Right lobe of liver (tissue), 6 donors: ENCODE results near the gene PIEZO2. TPM values are rescaled to one million over a fixed set of nuclear protein-coding genes. Genes with fewer than 3 reads are reported as not detected.

ENCODE experiments used
- ATAC-seq, 4 donors: fragments of 200-7000 bp; cut with Tn5 transposase; one replicate each; pipeline ENCODE4 v1.9.1; 2020; ENCODE audit warnings: mild to moderate bottlenecking in 4 of 4, moderate library complexity in 4 of 4
- DNase-seq, 3 donors: peaks; one replicate each; pipeline ENCODE4 v3.0.0-alpha.2; 2020
- H3K27ac ChIP-seq, 3 donors: fragments of 200-600 bp; one replicate each; pipeline ENCODE4 v1.8.0; 2022
- H3K27me3 ChIP-seq, 2 donors: fragments of 200-600 bp; one replicate each; pipeline ENCODE4 v1.8.0; 2022
- H3K36me3 ChIP-seq, 4 donors: fragments of 200-600 bp; sonication (generic) in 1 of 4; one replicate each; pipeline versions ENCODE4 v1.5.1 to v1.8.0; 2017 to 2022; ENCODE audit warnings: control low read depth in 1 of 4
- H3K4me1 ChIP-seq, 4 donors: fragments of 200-600 bp; sonication (generic) in 1 of 4; one replicate each; pipeline versions ENCODE4 v1.5.1 to v1.8.0; 2017 to 2022; ENCODE audit warnings: control low read depth in 1 of 4
- H3K4me3 ChIP-seq, 3 donors: fragments of 200-600 bp; one replicate each; pipeline ENCODE4 v1.8.0; 2022
- H3K9me3 ChIP-seq, 4 donors: fragments of 200-600 bp; sonication (generic) in 1 of 4; one replicate each; pipeline versions ENCODE4 v1.5.1 to v1.8.0; 2017 to 2022; ENCODE audit warnings: control low read depth in 1 of 4
- CTCF ChIP-seq, 4 donors: fragments of 200-600 bp in 3 of 4; fragments of 450-650 bp in 1 of 4; IDR thresholded peaks; one replicate each; pipeline versions ENCODE4 v1.5.1 to v1.8.0; 2016 to 2022; ENCODE audit warnings: antibody characterized with exemption in 4 of 4, mild to moderate bottlenecking in 2 of 4
- POLR2A ChIP-seq: fragments of 450-650 bp; IDR thresholded peaks from one replicate; pipeline ENCODE4 v1.6.1; 2017; ENCODE audit warnings: antibody characterized with exemption, mild to moderate bottlenecking
- WGBS: methylation state at CpG from one replicate; pipeline ENCODE4 v1.1.6; 2018; ENCODE audit warnings: low coverage, low lambda C conversion rate; ENCODE audit not compliant: insufficient coverage; ENCODE audit errors: missing lambda C conversion rate; 5-methylcytosine and 5-hydroxymethylcytosine counted together
- intact Hi-C, 2 donors: fragments of 100-400 bp; cut with DNase I; formaldehyde crosslinking; loops; one replicate each; pipeline versions ENCODE4 v1.11.2 to v1.14.1; 2022
- total RNA-seq, 6 experiments: library from RNA; depleted of rRNA in 2 of 6; stranded (reverse); fragments of >200 nt in 2 of 6; fragmentation: NEBNext Ultra II Directional in 3 of 6; extraction: Animal tissue kit (Norgen Biotek cat#: 25700) in 3 of 6; gene quantifications; one replicate each; pipeline versions ENCODE4 v1.1.0 to v1.2.4, GENCODE V29; 2016 to 2023
- donor health status: DM: no; HTN: yes; CAD: no.
- donor health status: DM: no; HTN: no; CAD: no.
- donor health status: DM: no; HTN: no; CAD: no.
- donor health status: DM: no; HTN: yes; CAD: no.
- donor health status: DM: no; HTN: yes; CAD: no.

PIEZO2 gene
- total RNA-seq, 6 experiments from 2014 or later = 6.6 to 16.9 (median 10.1) TPM

- Histone ChIP-seq H3K9me3 (peaks cover 0 to 4% (median 0%) of the 10 kb centered on the region in 4 donors), H3K27me3 (no peaks in the 10 kb centered on the region), H3K4me3 (no peak overlapping the region), H3K27ac (no peak overlapping the region), H3K36me3 (no peaks in the 10 kb centered on the region), H3K4me1 (no peaks in the 10 kb centered on the region)
- ATAC-seq (no peak), DNase-seq (no peak)
- TF ChIP-seq POLR2A (no peak), CTCF (IDR thresholded peaks at IDR 0.05) (no peak)
- intact Hi-C loops = loop anchor here in 1 of 2 donors (10.0 kb wide), 1 partner anchor 175 kb away; no protein-coding TSS in a partner anchor
- 72% methylated on average over 2 of the region's 2 CpGs for WGBS
These were observed 379.1 kb downstream of the PIEZO2 start for GRCh38 chr18:10770264-10770663.

- H3K4me3 ChIP-seq = no peak overlapping the region
- H3K9me3 ChIP-seq = peaks cover 0 to 4% (median 0%) of the 10 kb centered on the region in 4 donors
- TF ChIP-seq POLR2A (no peak), CTCF (IDR thresholded peaks at IDR 0.05) (no peak)
- H3K27ac ChIP-seq = no peak overlapping the region
- ATAC-seq = no peak
- 88% methylated on average over 5 of the region's 5 CpGs for WGBS
- no peak for DNase-seq
- H3K4me1 ChIP-seq = no peaks in the 10 kb centered on the region
- no peaks in the 10 kb centered on the region for H3K36me3 ChIP-seq
- intact Hi-C loops = no loop called here
- H3K27me3 ChIP-seq = no peaks in the 10 kb centered on the region
These were observed 381.1 kb downstream of the PIEZO2 start for GRCh38 chr18:10768221-10768620.

- H3K4me3 ChIP-seq = no peak overlapping the region
- no peak overlapping the region for H3K27ac ChIP-seq
- WGBS = 100% methylated on average over 2 of the region's 5 CpGs
- intact Hi-C loops = no loop called here
- no peaks in the 10 kb centered on the region for H3K4me1 ChIP-seq
- DNase-seq (no peak), ATAC-seq (no peak)
- no peaks in the 10 kb centered on the region for H3K36me3 ChIP-seq
- H3K27me3 ChIP-seq = no peaks in the 10 kb centered on the region
- H3K9me3 ChIP-seq = peaks cover 0 to 4% (median 0%) of the 10 kb centered on the region in 4 donors
- TF ChIP-seq CTCF (IDR thresholded peaks at IDR 0.05) = no peak
- TF ChIP-seq POLR2A = no peak
These were observed 381.7 kb downstream of the PIEZO2 start for GRCh38 chr18:10767658-10768057.

- Histone ChIP-seq H3K4me3 (no peak overlapping the region), H3K27me3 (no peaks in the 10 kb centered on the region), H3K9me3 (no peaks in the 10 kb centered on the region), H3K27ac (no peak overlapping the region), H3K36me3 (no peaks in the 10 kb centered on the region), H3K4me1 (no peaks in the 10 kb centered on the region)
- 90% methylated on average over 5 of the region's 5 CpGs for WGBS
- ATAC-seq (no peak), DNase-seq (no peak)
- no peak for TF ChIP-seq CTCF (IDR thresholded peaks at IDR 0.05)
- no peak for TF ChIP-seq POLR2A
- intact Hi-C loops = no loop called here
These were observed 388.4 kb downstream of the PIEZO2 start for GRCh38 chr18:10760986-10761385.

GRCh38 chr18:10759241-10759640 lies 390.1 kb downstream of the PIEZO2 start:
- Histone ChIP-seq H3K36me3 (no peaks in the 10 kb centered on the region), H3K27me3 (no peaks in the 10 kb centered on the region), H3K9me3 (no peaks in the 10 kb centered on the region), H3K4me3 (no peak overlapping the region), H3K27ac (no peak overlapping the region), H3K4me1 (no peaks in the 10 kb centered on the region)
- 82% methylated on average over 5 of the region's 7 CpGs for WGBS
- ATAC-seq = no peak
- intact Hi-C loops = no loop called here
- TF ChIP-seq CTCF (IDR thresholded peaks at IDR 0.05) (no peak), POLR2A (no peak)
- no peak for DNase-seq
